ENCODE data around the gene GNG4. TPM values are rescaled to one million over a fixed set of nuclear protein-coding genes. Genes with fewer than 3 reads are reported as not detected.
"Not testable (repeated sequence)": the region's sequence is repeated elsewhere in the genome, so short reads cannot be mapped to it uniquely, and the experiment has no call there.

Gene GNG4
- total and polyA plus RNA-seq, 4 donors, result 0.11 to 0.57 (median 0.21) TPM; not detected in 1

DNA sequence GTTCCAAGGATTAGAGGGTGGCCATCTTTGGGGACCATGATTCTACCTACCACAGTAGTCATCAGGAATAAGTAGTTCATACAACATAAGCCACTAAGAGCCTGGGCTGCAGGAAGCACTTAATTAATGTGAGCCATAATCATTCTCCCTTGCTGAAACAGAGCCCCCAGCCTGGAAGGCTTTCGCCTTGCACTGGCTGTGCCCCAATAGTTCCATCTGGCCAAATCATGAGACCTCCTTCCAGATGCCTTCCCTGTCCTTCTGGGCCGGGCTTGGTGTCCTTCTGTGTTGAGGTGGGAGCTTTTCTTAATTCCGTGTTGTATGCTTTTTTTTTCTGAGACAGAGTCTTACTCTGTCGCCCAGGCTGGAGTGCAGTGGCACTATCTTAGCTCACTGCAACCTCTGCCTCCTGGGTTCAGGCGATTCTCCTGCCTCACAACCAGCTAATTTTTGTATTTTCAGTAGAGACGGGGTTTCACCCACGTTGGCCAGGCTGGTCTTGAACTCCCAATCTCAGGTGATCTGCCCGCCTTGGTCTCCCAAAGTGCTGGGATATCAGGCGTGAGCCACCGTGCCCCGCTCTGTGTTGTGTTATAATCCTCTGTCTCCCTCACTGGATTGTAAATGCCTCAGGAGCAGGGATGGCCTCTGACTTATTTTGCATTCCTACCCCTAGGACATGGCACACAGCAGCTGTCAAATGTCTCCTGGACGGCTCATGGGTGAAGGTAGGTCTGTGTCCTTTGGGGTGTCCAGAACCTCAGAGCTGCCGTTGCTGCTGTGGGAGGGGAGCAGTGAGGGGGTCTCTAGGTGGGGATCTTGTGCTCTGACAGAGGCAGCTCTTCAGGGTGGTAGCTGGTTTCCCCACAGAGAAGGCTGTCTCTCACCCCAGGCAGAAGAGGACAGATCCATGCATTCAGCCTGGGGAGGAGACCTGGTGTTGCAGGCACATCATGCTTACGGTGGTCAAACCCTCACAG lies 10.1 kb downstream of the GNG4 start:
- no peak for DNase-seq
- Histone ChIP-seq H3K36me3 (ENCODE audit: control insufficient read depth in 4 of 4, insufficient read depth in 4 of 4, low read length in 4 of 4) (no peaks in the 10 kb centered on the region), H3K9me3 (ENCODE audit: control insufficient read depth in 4 of 4, insufficient read depth in 3 of 4, low read length in 3 of 4) (peaks cover 0 to 5% (median 0%) of the 10 kb centered on the region in 4 donors), H3K9ac (ENCODE audit: insufficient read depth in 1 of 2, low read length in 2 of 2) (no peak overlapping the region), H3K4me1 (ENCODE audit: control insufficient read depth in 5 of 5, insufficient read depth in 5 of 5, low read length in 5 of 5) (no peaks in the 10 kb centered on the region), H3K4me3 (no peak overlapping the region), H3K27me3 (ENCODE audit: control insufficient read depth in 3 of 3, insufficient read depth in 3 of 3, low read length in 2 of 3) (peaks cover 0 to 2% (median 1%) of the 10 kb centered on the region in 3 donors), H3K27ac (ENCODE audit: low read depth in 1 of 2, low read length in 1 of 2) (no peak overlapping the region)
- no peak for ATAC-seq (ENCODE audit: insufficient read depth, low FRiP score)
- TF ChIP-seq, protein P1, sequence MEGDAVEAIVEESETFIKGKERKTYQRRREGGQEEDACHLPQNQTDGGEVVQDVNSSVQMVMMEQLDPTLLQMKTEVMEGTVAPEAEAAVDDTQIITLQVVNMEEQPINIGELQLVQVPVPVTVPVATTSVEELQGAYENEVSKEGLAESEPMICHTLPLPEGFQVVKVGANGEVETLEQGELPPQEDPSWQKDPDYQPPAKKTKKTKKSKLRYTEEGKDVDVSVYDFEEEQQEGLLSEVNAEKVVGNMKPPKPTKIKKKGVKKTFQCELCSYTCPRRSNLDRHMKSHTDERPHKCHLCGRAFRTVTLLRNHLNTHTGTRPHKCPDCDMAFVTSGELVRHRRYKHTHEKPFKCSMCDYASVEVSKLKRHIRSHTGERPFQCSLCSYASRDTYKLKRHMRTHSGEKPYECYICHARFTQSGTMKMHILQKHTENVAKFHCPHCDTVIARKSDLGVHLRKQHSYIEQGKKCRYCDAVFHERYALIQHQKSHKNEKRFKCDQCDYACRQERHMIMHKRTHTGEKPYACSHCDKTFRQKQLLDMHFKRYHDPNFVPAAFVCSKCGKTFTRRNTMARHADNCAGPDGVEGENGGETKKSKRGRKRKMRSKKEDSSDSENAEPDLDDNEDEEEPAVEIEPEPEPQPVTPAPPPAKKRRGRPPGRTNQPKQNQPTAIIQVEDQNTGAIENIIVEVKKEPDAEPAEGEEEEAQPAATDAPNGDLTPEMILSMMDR (IDR thresholded peaks at IDR 0.05; ENCODE audit: control extremely low read depth, extremely low read depth), result no peak
- 79 to 93% methylated on average over 14 of the region's 14 CpGs for WGBS, 2 donors

DNA sequence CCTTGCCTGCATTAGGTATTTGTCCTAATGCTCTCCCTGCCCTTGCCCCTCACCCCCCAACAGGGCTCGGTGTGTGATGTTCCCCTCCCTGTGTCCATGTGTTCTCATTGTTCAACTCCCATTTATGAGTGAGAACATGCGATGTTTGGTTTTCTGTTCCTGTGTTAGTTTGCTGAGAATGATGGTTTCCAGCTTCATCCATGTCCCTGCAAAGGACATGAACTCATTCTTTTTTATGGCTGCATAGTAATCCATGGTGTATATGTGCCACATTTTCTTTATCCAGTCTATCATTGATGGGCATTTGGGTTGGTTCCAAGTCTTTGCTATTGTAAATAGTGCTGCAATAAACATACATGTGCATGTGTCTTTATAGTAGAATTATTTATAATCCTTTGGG lies 11.0 kb downstream of the GNG4 start:
- H3K9me3 ChIP-seq (ENCODE audit: control insufficient read depth in 4 of 4, insufficient read depth in 3 of 4, low read length in 3 of 4); ATAC-seq (ENCODE audit: insufficient read depth, low FRiP score); H3K9ac ChIP-seq (ENCODE audit: insufficient read depth in 1 of 2, low read length in 2 of 2); H3K27me3 ChIP-seq (ENCODE audit: control insufficient read depth in 3 of 3, insufficient read depth in 3 of 3, low read length in 2 of 3); H3K4me1 ChIP-seq (ENCODE audit: control insufficient read depth in 5 of 5, insufficient read depth in 5 of 5, low read length in 5 of 5); H3K4me3 ChIP-seq; DNase-seq; H3K36me3 ChIP-seq (ENCODE audit: control insufficient read depth in 4 of 4, insufficient read depth in 4 of 4, low read length in 4 of 4); H3K27ac ChIP-seq (ENCODE audit: low read depth in 1 of 2, low read length in 1 of 2): not testable (repeated sequence)
- 93 to 94% methylated on average over 2 of the region's 2 CpGs for WGBS, 2 donors

DNA sequence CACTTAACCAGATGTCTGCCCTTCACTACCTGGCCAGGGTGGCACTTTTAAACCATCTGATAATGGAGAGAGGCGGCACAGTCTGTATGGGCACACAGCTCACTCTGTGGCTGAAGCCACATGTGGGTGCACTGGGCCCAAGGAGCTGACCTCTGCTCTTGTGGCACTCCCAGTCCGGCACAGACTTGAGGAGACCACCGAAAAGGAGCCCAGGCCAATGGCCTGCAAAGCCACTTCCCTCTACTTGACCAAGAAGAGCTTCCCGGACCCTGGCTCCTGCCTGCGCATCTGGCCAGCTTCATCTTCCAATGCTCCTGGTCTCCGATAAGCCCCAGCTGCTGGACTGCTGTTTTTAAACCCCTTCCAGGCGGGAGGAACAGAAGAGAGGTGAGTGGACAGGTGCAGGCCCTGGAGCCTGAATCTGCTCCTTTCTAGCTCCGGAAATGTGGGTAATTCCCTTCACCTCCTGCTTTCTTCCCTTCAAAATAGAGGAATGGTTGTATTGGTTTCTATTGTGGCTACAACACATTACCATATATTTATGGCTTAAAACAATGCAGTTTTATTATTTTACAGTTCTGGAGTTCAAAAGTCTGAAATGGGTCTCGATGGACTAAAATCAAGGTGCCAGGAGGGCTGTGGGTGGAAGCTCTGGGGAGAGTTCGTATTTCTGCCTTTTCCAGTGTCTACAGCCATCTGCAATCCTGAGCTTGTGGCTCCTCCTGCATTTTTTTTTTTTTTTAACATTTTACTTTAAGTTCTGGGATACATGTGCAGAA lies 11.6 kb downstream of the GNG4 start:
- TF ChIP-seq, protein P1 (IDR thresholded peaks at IDR 0.05; ENCODE audit: control extremely low read depth, extremely low read depth), result no peak
- Histone ChIP-seq H3K4me1 (ENCODE audit: control insufficient read depth in 5 of 5, insufficient read depth in 5 of 5, low read length in 5 of 5) (peaks cover 0 to 2% (median 0%) of the 10 kb centered on the region in 5 donors), H3K4me3 (no peak overlapping the region), H3K36me3 (ENCODE audit: control insufficient read depth in 4 of 4, insufficient read depth in 4 of 4, low read length in 4 of 4) (no peaks in the 10 kb centered on the region), H3K27ac (ENCODE audit: low read depth in 1 of 2, low read length in 1 of 2) (no peak overlapping the region), H3K9ac (ENCODE audit: insufficient read depth in 1 of 2, low read length in 2 of 2) (no peak overlapping the region), H3K9me3 (ENCODE audit: control insufficient read depth in 4 of 4, insufficient read depth in 3 of 4, low read length in 3 of 4) (peaks cover 0 to 5% (median 0%) of the 10 kb centered on the region in 4 donors), H3K27me3 (ENCODE audit: control insufficient read depth in 3 of 3, insufficient read depth in 3 of 3, low read length in 2 of 3) (peaks cover 0 to 2% (median 0%) of the 10 kb centered on the region in 3 donors)
- 84 to 94% methylated on average over 10 of the region's 10 CpGs for WGBS, 2 donors
- no peak for DNase-seq
- ATAC-seq (ENCODE audit: insufficient read depth, low FRiP score), result no peak

All from lung (tissue), 12 donors.